NCI-H187 (cell line): ENCODE measurements around the gene PPP1R16B.
A peak's percentile ranks its signal among the peaks of the same experiment; 100 is the strongest.
"Not testable (repeated sequence)": the region's sequence is repeated elsewhere in the genome, so short reads cannot be mapped to it uniquely, and the experiment has no call there.

Experiments used
- DNase-seq, 2 experiments: peaks; one replicate each; lab custom pipeline; 2025; lab: John Stamatoyannopoulos, UW

The PPP1R16B gene

DNA sequence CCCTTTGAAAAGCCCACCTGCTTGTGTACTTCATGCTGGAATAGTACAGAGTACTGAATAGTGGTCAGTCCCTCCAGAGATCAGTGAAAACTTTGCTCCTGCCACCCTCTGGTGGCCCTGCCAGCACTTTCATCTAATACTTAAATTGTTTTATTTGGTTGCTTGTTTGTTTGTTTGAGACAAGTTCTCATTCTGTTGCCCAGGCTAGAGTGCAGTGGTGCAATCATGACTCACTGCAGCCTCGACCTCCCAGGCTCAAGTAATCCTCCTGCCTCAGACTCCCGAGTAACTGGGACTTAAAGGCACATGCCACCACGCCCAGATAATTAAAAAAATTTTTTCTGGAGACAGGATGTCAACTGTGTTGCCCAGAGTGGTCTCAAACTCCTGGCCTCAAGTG lies 129.8 kb downstream of the PPP1R16B start:
- no peak for DNase-seq

DNA sequence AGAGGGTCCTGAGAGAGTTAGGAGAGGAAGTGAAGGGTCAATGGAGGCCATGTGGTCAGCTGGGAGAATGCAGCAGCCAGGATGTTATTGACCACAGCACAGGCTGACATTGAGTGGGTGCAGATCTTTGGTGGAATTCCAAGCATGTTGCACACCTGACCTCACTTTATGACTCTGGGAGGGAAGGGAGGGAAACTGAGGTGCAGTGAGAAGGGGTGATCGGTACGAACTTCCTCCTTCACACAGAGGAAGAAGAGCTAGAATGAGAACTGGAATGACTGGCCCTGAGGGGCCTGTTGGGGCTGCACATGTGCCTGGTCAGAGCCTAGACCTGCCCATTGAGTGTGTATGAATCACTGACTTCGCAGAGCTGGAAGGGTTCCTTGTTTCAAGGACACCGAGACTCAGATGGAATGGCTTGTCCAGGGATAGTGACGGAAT lies 130.5 kb downstream of the PPP1R16B start:
- no peak for DNase-seq

DNA sequence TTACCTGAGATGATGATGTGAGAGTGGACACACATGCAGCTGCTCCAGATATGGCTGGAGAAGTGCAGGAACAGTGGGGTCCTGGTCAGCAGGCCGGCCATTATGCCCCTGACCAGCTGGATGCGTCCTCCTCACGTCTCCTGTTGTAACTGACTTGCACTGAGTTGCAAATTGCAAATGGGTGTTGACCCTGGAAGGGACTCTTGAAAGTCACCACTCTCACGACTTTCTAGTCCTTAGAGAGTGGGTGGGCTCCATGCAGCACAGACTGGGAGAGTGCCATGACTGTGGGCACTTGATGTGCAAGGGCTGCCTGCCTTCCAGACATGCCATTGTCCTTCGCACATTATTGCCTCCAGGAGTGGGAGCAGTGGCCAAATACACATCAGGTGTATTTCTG lies 131.5 kb downstream of the PPP1R16B start:
- DNase-seq = no peak

DNA sequence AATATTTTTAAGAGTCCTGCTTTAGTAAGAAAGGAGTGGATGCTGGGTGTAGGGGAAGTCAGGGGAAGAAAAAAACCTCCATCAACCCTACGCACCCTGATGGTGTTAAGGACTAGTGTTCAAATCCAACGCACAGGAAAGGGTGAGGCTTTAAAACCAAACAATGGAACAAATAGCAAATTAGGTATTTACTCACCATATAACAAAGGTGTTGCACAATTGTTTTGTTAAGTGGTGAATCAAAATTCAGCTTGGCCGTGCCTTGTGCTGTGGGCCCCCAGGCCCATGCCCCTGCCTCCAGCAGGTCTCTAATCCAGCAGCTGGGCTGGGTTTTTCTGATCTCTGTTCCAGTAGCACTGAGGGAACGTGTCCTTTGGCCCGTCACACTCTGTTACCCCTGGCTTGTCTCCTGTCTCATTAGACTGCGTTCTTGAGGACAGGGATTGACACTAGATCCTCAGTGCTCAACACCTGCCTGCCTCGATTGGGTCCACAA lies 132.5 kb downstream of the PPP1R16B start:
- peak; percentile 25 to 53 for DNase-seq

DNA sequence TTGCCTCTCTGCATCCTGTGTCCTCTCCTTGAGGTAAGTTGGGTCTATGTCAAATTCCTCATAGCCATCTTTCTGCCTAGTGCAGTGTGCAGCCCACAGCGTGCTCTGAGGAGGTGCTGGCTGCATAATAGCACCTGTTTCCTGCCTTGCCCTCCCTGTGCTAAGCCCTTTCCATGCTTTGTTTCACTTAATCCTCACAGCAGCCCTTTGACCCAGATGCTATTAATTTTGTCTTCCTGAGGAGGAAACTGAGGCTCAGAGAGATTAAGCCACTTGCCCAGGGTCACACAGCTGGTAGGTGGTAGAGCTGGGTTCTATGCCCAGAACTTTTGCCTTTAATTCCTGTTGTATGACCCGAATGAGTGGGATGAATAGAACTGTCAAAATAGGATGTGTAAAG lies 134.2 kb downstream of the PPP1R16B start:
- DNase-seq = no peak

DNA sequence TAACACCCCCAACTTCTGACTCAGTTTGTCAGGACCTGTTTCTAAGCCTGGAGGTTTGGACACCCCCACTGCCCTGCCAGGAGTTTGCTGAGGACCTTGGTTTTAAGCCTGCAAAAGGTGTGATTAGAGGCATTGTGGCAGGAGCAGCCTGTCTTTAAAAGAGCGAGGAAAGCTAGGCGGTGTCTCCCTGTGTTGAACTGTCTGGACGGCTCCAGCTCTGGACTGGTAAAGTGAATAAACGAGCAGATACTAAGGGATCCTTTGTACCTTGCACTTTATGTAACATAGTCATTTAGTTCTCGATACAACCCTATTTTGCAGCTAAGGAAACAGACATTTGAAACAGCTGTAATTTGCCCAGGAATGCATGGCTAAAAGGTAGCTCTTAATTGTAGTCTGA lies 135.1 kb downstream of the PPP1R16B start:
- no peak for DNase-seq

DNA sequence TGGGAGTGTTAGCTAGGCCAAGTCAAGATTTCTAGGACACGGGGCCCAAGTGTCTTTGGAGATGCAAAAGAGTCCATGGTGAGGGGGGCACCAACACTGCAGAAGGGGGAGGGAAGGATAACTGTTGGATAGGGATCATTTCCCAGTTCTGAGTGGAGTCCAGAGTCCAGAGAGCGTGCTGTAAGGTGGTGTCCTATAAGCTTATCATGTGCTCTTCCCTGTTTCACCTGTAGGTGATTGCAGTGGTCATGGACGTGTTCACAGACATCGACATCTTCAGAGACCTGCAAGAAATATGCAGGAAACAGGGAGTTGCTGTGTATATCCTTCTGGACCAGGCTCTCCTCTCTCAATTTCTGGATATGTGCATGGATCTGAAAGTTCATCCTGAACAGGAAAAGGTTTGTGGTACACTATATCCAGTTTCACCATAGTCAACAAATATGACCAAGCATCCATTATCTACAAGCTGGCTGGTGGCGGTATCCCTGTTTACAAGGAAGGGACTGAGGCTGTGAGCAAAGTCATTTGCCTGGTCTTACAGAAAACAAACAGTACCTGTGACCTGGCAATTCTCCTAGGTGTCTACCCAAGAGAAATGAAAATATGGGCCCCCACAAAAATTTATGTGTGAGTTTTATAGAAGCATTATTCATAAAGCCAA lies 136.4 kb downstream of the PPP1R16B start:
- DNase-seq = no peak

DNA sequence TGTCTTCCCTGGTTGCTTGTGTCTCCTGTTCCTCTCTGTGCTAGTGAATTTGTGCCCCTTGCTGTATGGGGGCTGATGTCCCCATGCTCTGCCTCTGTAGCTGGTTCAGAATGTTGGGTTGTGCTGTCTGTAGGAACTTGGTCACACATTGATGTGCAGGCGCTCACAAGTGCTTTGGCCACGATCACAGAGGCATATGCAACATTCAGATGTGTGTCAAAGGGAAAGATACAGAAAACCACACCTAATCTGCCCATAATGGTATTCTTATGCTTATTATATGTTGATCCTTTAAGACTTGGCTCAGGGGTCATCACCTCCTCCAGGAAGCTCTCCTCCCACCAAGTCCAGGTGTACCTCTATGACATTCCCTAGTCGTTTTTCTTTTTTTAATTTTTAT lies 139.5 kb downstream of the PPP1R16B start:
- DNase-seq = no peak

DNA sequence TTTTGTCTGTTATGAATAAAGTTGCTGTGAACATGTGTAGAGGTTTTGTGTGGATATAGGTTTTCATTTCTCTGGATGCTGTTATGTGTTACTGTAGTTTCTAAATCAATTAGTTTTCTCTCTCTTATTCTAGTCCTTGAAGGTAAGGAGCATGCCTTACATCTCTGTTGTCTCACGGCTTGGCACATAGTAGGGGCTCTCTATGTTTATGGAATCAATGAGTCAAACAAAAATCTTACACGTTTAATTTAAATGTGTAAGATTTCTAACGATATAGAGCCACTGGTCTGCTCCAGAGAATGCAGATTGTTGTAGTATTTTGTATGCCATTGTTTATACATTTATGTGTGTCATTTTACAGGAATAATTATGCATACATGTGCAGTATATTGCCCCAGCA lies 141.3 kb downstream of the PPP1R16B start:
- DNase-seq = no peak

DNA sequence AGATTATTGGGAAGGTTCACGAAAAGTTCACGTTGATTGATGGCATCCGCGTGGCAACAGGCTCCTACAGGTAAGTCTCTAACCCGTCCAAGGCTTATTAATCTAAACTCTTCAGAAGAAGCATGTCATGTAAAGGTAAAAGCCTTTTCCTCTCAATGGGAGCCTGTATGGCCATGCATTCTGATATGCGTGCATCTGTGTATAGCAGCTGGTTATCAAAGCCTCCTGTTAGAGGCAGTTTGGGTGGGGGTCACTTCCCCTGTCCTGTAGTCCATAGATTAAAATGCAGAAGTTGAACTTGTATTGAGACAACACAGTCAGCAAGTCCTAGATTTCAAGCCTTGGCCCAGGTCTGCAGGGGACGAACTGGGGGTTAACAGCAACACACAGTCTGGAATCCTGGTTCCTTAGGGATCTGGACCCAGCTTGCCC lies 142.4 kb downstream of the PPP1R16B start:
- DNase-seq = no peak

DNA sequence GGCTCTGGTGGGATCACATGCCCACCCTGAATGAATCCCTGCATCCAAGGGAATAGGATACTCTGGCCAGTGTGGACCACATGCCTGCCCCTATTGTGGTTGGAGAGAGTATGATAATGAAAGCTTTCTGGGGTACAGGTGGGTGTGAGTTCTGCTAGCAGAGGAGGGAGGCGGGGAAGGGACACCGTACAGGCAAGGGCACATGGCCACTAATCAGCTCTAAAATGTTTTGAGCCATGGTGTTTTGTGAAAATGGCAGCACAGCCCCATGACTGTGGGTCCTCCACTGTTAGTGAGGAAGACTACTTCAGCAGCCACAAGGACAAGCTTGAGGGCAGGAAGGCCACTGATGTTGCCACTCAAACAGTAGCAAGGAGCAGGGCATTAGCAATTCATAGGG lies 144.8 kb downstream of the PPP1R16B start:
- no peak for DNase-seq

DNA sequence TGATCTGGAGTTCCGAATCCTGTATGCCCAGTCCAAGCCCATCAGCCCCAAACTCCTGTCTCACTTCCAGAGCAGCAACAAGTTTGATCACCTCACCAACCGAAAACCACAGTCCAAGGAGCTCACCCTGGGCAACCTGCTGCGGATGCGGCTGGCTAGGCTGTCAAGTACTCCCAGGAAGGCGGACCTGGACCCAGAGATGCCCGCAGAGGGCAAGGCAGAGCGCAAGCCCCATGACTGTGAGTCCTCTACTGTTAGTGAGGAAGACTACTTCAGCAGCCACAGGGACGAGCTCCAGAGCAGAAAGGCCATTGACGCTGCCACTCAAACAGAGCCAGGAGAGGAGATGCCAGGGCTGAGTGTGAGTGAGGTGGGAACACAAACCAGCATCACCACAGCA lies 146.1 kb downstream of the PPP1R16B start:
- no peak for DNase-seq

DNA sequence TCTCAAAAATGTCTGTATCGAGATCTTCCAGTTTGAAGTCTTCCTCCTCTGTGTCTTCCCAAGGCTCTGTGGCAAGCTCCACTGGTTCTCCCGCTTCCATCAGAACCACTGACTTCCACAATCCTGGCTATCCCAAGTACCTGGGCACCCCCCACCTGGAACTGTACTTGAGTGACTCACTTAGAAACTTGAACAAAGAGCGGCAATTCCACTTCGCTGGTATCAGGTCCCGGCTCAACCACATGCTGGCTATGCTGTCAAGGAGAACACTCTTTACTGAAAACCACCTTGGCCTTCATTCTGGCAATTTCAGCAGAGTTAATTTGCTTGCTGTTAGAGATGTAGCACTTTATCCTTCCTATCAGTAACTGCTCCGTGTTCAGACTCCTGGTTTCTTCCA lies 146.7 kb downstream of the PPP1R16B start:
- DNase-seq = no peak

DNA sequence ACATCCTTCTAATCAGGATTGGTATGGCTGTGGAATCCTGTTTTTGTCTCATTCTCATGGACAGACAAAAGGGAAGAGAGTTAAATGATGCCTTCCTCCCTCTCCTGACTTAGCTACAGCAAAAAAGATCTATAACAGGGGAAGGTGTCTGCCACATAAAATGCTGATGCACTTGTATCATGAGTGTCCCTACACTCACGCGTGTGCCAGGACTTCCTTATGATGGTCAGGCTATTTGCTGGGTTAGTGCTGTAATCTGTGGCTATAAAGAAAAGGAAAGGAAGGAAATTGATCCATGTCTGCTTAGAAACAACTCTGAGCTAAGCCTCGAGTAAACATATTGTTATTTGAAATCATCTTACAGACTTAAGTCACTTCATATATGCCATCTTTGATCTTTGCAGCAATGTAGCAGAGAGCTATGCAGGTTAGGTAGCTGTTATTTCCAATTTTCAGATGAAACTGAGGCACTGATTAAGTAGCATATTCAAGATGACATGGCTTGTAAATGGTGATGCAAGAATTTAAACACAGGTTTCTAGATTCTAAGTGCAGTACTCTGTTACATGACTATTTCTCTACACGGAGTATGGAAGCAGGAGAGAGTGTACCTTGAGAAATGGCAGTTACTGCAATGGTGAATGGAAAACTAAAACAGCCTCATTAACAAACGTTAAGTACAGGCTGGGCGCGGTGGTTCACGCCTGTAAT lies 148.3 kb downstream of the PPP1R16B start:
- no peak for DNase-seq

DNA sequence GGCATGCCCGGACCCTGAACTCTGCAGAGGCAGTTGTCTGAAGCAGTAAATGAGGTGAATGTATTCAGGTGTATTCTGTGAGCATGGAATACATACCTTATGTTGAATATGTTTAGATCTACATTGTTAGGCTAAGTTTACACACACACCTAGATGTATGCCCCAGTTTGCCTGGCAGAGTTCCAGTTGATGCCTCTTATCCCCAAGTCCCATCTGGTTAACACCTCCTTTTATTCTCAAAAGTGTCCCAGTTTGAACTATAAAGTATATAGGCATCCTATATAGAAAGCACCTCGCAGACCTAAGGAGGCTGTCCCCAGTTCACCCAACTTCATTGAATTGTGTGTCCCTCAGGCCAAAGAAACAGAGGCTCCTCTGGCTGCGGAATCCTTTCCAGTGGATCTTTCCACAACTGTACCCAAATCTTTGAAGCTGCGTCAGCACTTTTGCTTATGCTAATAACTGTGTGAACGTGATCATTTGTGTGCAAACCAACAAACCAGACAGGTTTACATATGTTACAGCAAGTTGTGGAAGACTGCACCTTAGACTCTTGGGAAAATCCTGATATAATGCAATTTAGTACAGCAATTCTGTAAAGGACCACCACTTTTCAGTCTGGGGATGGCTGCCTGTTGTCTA lies 151.9 kb downstream of the PPP1R16B start:
- DNase-seq = no peak

DNA sequence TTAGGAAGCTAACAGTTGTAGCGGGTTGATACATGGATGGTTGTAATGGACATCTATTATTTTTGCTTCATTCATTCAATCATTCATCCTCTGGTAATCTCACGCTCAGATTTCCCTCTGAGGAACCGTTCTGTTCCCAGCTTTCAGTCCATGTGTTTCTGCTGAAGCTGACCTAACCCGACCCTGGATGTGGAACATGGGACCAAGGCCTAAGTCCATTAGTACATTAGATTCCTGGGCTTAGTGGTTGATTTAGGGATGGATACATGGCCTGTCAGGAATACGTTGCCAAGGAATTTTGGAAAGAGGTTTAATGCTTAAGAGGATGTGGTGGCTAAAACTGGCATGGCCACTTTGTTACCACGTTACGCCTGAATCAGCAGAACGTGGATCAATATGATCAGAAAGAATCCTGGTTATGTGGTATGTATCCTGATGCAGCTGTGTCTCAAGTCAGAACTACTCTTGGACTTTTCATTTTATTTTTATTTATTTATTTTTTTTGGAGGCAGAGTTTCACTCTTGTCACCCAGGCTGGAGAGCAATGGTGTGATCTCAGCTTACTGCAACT lies 152.5 kb downstream of the PPP1R16B start:
- no peak for DNase-seq

DNA sequence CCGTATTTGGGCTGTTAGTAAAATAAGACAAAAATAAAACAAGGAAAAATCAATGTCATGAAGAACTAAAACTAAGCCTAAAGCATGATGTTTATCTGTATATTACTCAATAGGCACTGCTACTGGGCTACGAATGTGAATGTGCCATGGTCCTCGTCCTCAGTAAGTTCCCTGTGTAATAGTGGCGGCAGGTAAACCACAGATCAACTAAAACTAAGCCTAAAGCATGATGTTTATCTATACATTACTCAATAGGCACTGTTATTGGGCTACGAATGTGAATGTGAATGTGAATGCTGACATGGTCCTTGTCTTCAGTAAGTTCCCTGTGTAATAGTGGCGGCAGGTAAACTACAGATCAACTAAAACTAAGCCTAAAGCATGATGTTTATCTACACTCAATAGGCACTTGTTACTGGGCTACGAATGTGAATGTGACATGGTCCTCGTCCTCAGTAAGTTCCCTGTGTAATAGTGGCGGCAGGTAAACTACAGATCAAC lies 154.7 kb downstream of the PPP1R16B start:
- DNase-seq = not testable (repeated sequence)

DNA sequence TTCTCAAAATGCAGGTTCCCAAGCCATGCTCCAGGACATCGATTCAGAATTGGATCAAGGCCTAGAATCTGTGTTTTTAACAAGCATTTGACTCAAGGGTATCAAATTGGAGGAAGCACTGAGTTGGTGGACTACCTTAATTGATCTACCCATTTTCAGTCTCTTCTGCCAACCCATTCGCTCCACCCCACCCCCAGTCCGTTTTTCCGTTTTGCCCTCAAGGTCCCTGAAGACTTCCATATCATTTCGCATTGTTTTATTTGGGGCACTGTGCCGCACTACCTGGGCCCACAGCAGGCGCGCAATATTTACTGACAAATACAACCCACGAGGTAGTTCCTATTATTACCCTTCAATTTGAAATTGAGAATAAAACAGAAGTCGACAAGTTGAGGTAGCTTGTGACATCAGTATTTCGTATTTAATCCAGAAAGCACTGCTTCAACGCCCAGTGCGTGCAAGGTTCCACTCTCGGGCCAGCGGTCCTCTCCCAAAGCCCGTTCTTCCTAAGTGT lies 156.1 kb downstream of the PPP1R16B start:
- DNase-seq = no peak

DNA sequence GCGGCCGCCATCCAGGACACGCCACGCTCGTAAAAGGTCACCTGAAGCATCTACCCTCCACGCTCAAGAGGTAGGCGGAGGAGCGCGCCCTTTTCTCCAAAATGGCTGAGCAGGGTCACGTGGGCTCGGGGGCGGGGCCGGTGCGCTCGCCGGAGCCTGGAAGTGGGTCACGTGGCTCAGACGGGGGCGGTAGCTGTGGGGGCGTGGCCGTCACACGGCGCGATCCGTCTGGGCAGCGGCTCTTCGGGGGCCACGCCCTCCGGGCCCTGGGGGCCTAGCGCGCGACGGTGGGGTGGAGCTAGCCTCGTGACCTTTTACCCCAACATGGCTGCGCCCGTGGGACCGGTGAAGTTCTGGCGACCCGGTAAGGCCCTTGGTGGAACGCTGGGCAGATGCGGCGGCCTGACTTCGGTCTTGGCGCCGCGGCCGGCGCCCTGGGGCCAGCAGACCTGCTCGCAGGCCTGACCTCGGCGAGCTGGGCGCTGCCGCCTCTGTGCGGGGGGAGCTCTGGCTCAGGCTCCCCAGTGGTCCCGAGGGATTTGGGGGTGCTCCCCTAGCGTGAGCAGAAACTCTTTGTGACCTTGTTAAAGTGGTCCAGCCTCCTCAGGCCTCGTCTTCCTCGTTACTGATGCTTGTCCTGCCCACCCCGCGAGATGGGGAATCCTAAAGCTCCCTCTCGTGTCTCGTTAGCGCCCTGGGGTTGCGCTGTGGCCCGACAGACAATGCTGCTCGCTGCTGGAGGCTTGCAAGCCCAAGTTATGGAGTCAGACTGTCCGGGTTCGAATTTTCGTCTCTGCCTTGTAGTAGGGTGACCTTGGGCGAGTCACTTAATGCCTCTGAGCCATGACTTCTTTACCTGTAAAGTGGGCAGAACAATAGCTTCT lies 156.8 kb downstream of the PPP1R16B start, which contains the start of gene DHX35:
DHX35 (plus strand) TSS at position 301 of the 884 bp plus-strand sequence; CDS start at position 325, 24 bp downstream.
- DNase-seq = peak; percentile 97

DNA sequence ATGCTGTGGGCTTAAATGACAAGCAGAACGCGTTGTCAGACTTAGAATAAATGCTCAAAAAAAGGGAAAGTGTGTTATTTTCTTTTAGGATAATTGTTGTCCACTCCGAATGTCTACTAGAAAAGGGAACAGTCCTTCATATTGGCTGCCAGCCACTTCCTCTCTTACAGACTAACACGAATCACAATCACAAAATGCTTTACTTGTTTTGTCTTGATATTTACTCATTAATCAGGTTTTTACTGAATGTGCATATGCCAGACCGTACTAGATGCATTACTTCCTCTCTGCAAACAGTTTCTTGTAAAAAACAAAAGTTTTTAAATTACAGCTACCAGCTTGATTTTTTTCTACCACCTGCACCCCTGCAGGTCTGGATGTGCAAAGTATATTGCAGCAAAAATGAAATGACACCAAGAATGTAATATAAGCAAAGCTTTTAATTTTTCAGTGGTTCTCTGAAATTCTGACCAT lies 157.5 kb downstream of the PPP1R16B start:
- DNase-seq = no peak

DNA sequence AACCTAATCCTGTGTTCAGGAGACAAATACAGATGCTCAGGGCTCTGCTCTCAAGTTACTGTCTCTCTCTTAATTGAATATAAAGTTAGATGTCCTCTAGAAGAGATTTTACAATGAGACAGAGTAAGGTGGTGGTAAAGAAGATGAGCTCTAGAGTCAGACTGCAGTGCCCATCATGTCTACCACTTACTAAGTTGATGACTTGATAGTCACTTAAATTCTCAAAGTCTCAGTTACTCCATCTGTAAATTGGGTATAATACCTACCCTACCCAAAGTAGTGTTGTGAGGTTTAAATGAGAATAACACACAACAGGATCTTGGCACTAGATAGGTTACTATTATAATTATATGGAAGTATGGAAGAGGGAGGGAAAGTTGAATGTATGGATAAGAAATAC lies 158.2 kb downstream of the PPP1R16B start:
- DNase-seq = no peak
